A549 (cell line): ENCODE data around the gene CBLC. TPM values are rescaled to one million over a fixed set of nuclear protein-coding genes. Genes with fewer than 3 reads are reported as not detected.

Experiments used
- ATAC-seq, 2 experiments: fragments of 200-7000 bp in 1 of 2; fragments of >200 bp in 1 of 2; cut with Nextera tagmentation in 1 of 2; cut with Tn5 transposase in 1 of 2; 3 replicates each; pipeline versions ENCODE4 v1.8.0 to v1.9.1; 2018 to 2020; ENCODE audit warnings: mild to moderate bottlenecking in 1 of 2, moderate library complexity in 1 of 2
- CTCF ChIA-PET: fragments of 300-600 bp; sonication (Branson Sonifier 250); formaldehyde crosslinking; extraction: SDS; loops from one replicate; lab custom pipeline; 2021; ENCODE audit warnings: antibody characterized with exemption, inconsistent platforms; lab: Yijun Ruan, JAX
- POLR2A ChIA-PET: fragments of 350-600 bp; formaldehyde crosslinking; extraction: SDS; loops from one replicate; lab custom pipeline; 2021; ENCODE audit warnings: antibody characterized with exemption, inconsistent platforms; lab: Yijun Ruan, JAX
- DNase-seq, 2 experiments: peaks; one replicate each; pipeline versions ENCODE4 v3.0.0 to v3.0.0-alpha.2; 2011 to 2016; ENCODE audit warnings: low read depth in 1 of 2, low spot score in 1 of 2
- FAIRE-seq: peaks from 2 replicates; lab custom pipeline; 2011; peaks lifted over from hg19 to GRCh38; lab: Jason Lieb, UNC
- H3K27ac ChIP-seq, 2 experiments: fragments of >200 bp; sonication (Bioruptor Twin); formaldehyde crosslinking; 3 replicates each; pipeline ENCODE4 v1.5.1; 2016 to 2017
- H3K4me1 ChIP-seq: fragments of >200 bp; sonication (Bioruptor Twin); formaldehyde crosslinking; 3 replicates; pipeline ENCODE4 v1.6.1; 2016
- H3K4me2 ChIP-seq: fragments of >200 bp; sonication (Bioruptor Twin); formaldehyde crosslinking; 3 replicates; pipeline ENCODE4 v1.6.1; 2016
- H3K4me3 ChIP-seq: fragments of >200 bp; sonication (Bioruptor Twin); formaldehyde crosslinking; 3 replicates; pipeline ENCODE4 v1.5.1; 2016
- H3K9me3 ChIP-seq: fragments of >200 bp; sonication (Bioruptor Twin); formaldehyde crosslinking; 3 replicates; pipeline ENCODE4 v1.6.1; 2016
- ATOH8 ChIP-seq: fragments of 250-450 bp; sonication (Bioruptor Pico); IDR thresholded peaks from 2 replicates; pipeline ENCODE4 v1.5.0; 2020; ENCODE audit warnings: low read depth, mild to moderate bottlenecking, moderate library complexity
- CBX8 ChIP-seq: fragments of 200-600 bp; sonication (generic); IDR thresholded peaks from 2 replicates; pipeline ENCODE4 v1.6.1; 2016
- CEBPB ChIP-seq, 2 experiments: fragments of >200 bp in 1 of 2; sonication (Bioruptor Twin) in 1 of 2; formaldehyde crosslinking in 1 of 2; IDR thresholded peaks; 2 replicates each; pipeline ENCODE4 v1.6.1; 2012 to 2016
- CHD2 ChIP-seq: fragments of 150-350 bp; IDR thresholded peaks from 2 replicates; pipeline ENCODE4 v1.6.1; 2014; ENCODE audit warnings: low read length; ENCODE audit not compliant: partially characterized antibody
- CHD4 ChIP-seq: fragments of 200-600 bp; sonication (generic); IDR thresholded peaks from 2 replicates; pipeline ENCODE4 v1.6.1; 2016; ENCODE audit warnings: antibody characterized with exemption, mild to moderate bottlenecking, borderline replicate concordance
- CTCF ChIP-seq: fragments of >200 bp; sonication (Bioruptor Twin); formaldehyde crosslinking; IDR thresholded peaks from 3 replicates; pipeline ENCODE4 v1.5.1; 2016
- EP300 ChIP-seq, 2 experiments: fragments of >200 bp; sonication (Bioruptor Twin); formaldehyde crosslinking; IDR thresholded peaks; 2 replicates in 1 of 2; 3 replicates in 1 of 2; pipeline ENCODE4 v1.6.1; 2016 to 2017
- GATA3 ChIP-seq: IDR thresholded peaks from 2 replicates; pipeline ENCODE4 v1.6.1; 2012; ENCODE audit warnings: borderline replicate concordance
- HDAC2 ChIP-seq: fragments of 200-600 bp; sonication (generic); IDR thresholded peaks from 2 replicates; pipeline ENCODE4 v1.6.1; 2016
- HES2 ChIP-seq: fragments of >200 bp; sonication (Bioruptor Twin); formaldehyde crosslinking; IDR thresholded peaks from 2 replicates; pipeline ENCODE4 v1.6.1; 2016
- HOXA7 ChIP-seq: fragments of 250-450 bp; sonication (Bioruptor Pico); IDR thresholded peaks from 2 replicates; pipeline ENCODE4 v1.5.0; 2020; ENCODE audit warnings: mild to moderate bottlenecking, moderate library complexity
- HOXB13 ChIP-seq: fragments of 250-450 bp; sonication (Bioruptor Pico); IDR thresholded peaks from 2 replicates; pipeline ENCODE4 v1.5.0; 2020; ENCODE audit warnings: low read depth, mild to moderate bottlenecking, moderate library complexity
- JUNB ChIP-seq: fragments of >200 bp; sonication (Bioruptor Twin); formaldehyde crosslinking; IDR thresholded peaks from 2 replicates; pipeline ENCODE4 v1.6.1; 2016
- KDM1A ChIP-seq: fragments of 200-600 bp; sonication (generic); IDR thresholded peaks from 2 replicates; pipeline ENCODE4 v1.6.1; 2016; ENCODE audit warnings: low read depth, mild to moderate bottlenecking
- KDM5A ChIP-seq: fragments of 200-600 bp; sonication (generic); IDR thresholded peaks from 2 replicates; pipeline ENCODE4 v1.6.1; 2016; ENCODE audit warnings: antibody characterized with exemption, mild to moderate bottlenecking
- MAX ChIP-seq: IDR thresholded peaks from 2 replicates; pipeline ENCODE4 v1.6.1; 2012
- MAZ ChIP-seq: fragments of 150-350 bp; IDR thresholded peaks from 2 replicates; pipeline ENCODE4 v1.6.1; 2014; ENCODE audit warnings: antibody characterized with exemption, low read depth, low read length, borderline replicate concordance
- MYC ChIP-seq: IDR thresholded peaks from 2 replicates; pipeline ENCODE4 v1.6.1; 2012; ENCODE audit warnings: mild to moderate bottlenecking, inconsistent platforms, low read length, improper control_type of control experiment, borderline replicate concordance
- NPAS2 ChIP-seq: fragments of 250-450 bp; sonication (Bioruptor Pico); IDR thresholded peaks from 2 replicates; pipeline ENCODE4 v1.8.0; 2022; ENCODE audit warnings: mild to moderate bottlenecking, moderate library complexity, borderline replicate concordance
- PBX3 ChIP-seq: IDR thresholded peaks from 2 replicates; pipeline ENCODE4 v1.6.1; 2012
- POLR2AphosphoS2 ChIP-seq: conservative IDR thresholded peaks from 2 replicates; pipeline ENCODE4 v1.6.1; 2012; ENCODE audit warnings: low read length, improper control_type of control experiment, inconsistent platforms
- RAD21 ChIP-seq, 2 experiments: fragments of >200 bp in 1 of 2; sonication (Bioruptor Twin) in 1 of 2; formaldehyde crosslinking in 1 of 2; IDR thresholded peaks in 1 of 2; conservative IDR thresholded peaks in 1 of 2; 2 replicates in 1 of 2; 3 replicates in 1 of 2; pipeline ENCODE4 v1.6.1; 2012 to 2018; ENCODE audit warnings: inconsistent platforms in 1 of 2
- RCOR1 ChIP-seq: fragments of 150-350 bp; IDR thresholded peaks from 2 replicates; pipeline ENCODE4 v1.6.1; 2014; ENCODE audit warnings: antibody characterized with exemption, low read length, low read depth
- REST ChIP-seq: fragments of 200-600 bp; sonication (generic); IDR thresholded peaks from 2 replicates; pipeline ENCODE4 v1.6.1; 2016; ENCODE audit warnings: antibody characterized with exemption, mild to moderate bottlenecking, moderate library complexity
- SMC3 ChIP-seq: fragments of >200 bp; sonication (Bioruptor Twin); formaldehyde crosslinking; IDR thresholded peaks from 3 replicates; pipeline ENCODE4 v1.6.1; 2018; ENCODE audit warnings: inconsistent platforms
- SREBF2 ChIP-seq: fragments of 450-650 bp; IDR thresholded peaks from 2 replicates; pipeline ENCODE4 v1.6.1; 2014; ENCODE audit warnings: mild to moderate bottlenecking, moderate library complexity
- USF2 ChIP-seq: fragments of 450-650 bp; IDR thresholded peaks from 2 replicates; pipeline ENCODE4 v1.6.1; 2014; ENCODE audit warnings: antibody characterized with exemption
- ZFP36 ChIP-seq: fragments of 450-650 bp; IDR thresholded peaks from 2 replicates; pipeline ENCODE4 v1.6.1; 2014; ENCODE audit warnings: borderline replicate concordance; ENCODE audit not compliant: partially characterized antibody
- WGBS: methylation state at CpG from one replicate; pipeline ENCODE4 v1.1.6; 2017; ENCODE audit errors: missing lambda C conversion rate; 5-methylcytosine and 5-hydroxymethylcytosine counted together
- polyA plus RNA-seq, 4 experiments: library from polyadenylated mRNA; depleted of rRNA in 3 of 4; stranded (reverse); fragments of >200 nt; fragmentation: RNase III in 1 of 4; extraction: RNeasy Plus Mini Kit Qiagen cat#74134 plus additional on column Dnase treatment in 1 of 4; gene quantifications; 2 replicates in 3 of 4; 3 replicates in 1 of 4; pipeline ENCODE4 v1.2.3, GENCODE V29; 2011 to 2017

Gene CBLC
- polyA plus RNA-seq, 2 of the 4 experiments (the other 2 are of a cell fraction), result not detected

- peak; percentile 11 to 28 for ATAC-seq
- 23% methylated on average over 9 of the region's 11 CpGs for WGBS
- Histone ChIP-seq H3K4me3 (peak overlapping the region; percentile 50), H3K27ac (peak overlapping the region; percentile 92 to 99), H3K4me1 (peaks cover 87% of the 10 kb centered on the region), H3K9me3 (no peaks in the 10 kb centered on the region), H3K4me2 (peak overlapping the region; percentile 89)
- peak; percentile 89 to 96 for DNase-seq
- ChIA-PET CTCF (interaction anchor here (0.6 to 42.5 kb wide), 7 partner anchors 12 to 1101 kb away, joined by 4 to 1899 read pairs (median 7); partner anchors contain the start of genes BCL3 and CBLC), POLR2A (interaction anchor here (0.5 to 2.4 kb wide), 7 partner anchors 9 to 107 kb away, joined by 3 to 27 read pairs (median 5); partner anchors contain the start of genes BCL3 and NECTIN2)
- peak; percentile 84 for FAIRE-seq
- TF ChIP-seq ZFP36 (peak; percentile 62), KDM5A (no peak), SMC3 (peak; percentile 44; the same call in 2 of the 3 replicates), HOXB13 (CRISPR knock-in tag) (peak; percentile 82), MAZ (no peak), REST (no peak), POLR2AphosphoS2 (0 out of 2 replicates have a peak, but pooled peaks have one; percentile 31), USF2 (peak; percentile 55; the same call in 1 of the 2 replicates), KDM1A (no peak), RCOR1 (no peak), CEBPB (IDR thresholded peaks at IDR 0.05) (peak; percentile 55 to 85; a peak in 3 of 4 replicates), GATA3 (peak; percentile 87; the same call in 1 of the 2 replicates), SREBF2 (no peak), NPAS2 (no peak), RAD21 (conservative IDR thresholded peaks at IDR 0.05 in 1 of 2, IDR thresholded peaks at IDR 0.05 in 1 of 2) (peak in 1 of 2 experiments; percentile 56; a peak in 3 of 5 replicates), CHD4 (no peak), CTCF (no peak), HOXA7 (peak; percentile 55; the same call in 1 of the 2 replicates), HES2 (no peak), JUNB (peak; percentile 70), PBX3 (peak; percentile 66; the same call in 1 of the 2 replicates), MAX (peak; percentile 93), CHD2 (peak; percentile 41), ATOH8 (CRISPR knock-in tag) (peak; percentile 55; the same call in 1 of the 2 replicates), CBX8 (no peak), HDAC2 (no peak), MYC (peak; percentile 55; the same call in 1 of the 2 replicates), EP300 (IDR thresholded peaks at IDR 0.05) (peak; percentile 90 to 96; a peak in 4 of 5 replicates)
Measured at GRCh38 chr19:44738603-44739558, 38.8 kb upstream of the CBLC start.
